ENCODE data around the gene LRRC27. TPM values are rescaled to one million over a fixed set of nuclear protein-coding genes. Genes with fewer than 3 reads are reported as not detected.
"Not testable (repeated sequence)": the region's sequence is repeated elsewhere in the genome, so short reads cannot be mapped to it uniquely, and the experiment has no call there.

The LRRC27 gene
- total and polyA plus RNA-seq, 7 experiments from 2014 or later: 1.8 to 10.8 (median 6.0) TPM

DNA sequence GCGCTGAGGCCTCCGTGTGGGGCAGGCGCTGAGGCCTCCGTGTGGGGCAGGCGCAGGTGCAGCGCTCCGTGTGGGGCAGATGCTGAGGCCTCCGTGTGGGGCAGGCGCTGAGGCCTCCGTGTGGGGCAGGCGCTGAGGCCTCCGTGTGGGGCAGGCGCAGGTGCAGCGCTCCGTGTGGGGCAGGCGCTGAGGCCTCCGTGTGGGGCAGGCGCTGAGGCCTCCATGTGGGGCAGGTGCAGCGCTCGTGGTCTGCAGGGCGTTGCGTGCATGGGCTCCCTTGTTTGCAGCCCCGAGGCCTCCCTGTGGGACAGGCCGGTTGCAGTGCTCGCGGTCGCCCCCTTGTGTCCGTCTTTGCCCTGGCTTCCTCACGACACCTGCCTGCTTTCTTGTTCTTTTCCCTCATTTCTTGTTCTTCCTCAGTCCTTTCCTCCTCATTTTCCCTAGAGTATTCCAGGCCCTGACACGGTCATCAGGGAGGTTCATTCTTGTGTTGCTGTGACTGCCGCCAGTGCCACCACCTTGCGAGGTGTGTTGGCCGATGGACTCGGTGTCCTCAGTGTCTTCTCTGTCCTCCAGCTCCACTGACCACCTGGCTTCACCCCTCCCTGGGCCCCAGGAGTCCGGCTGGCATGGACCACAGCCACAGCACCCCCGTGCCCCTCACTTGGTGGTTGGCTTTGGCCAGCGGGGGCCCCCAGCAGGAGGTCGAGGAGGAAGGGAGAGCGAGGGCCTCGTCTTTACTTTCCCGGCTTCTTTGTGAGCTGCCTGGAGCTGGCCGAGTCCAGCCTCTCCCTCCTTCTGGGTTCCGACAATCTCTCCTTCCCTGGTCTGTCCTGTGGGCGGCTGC lies 20.7 kb downstream of the LRRC27 start:
- not testable (repeated sequence) for H3K4me1 Mint-ChIP-seq; H3K36me3 ChIP-seq (ENCODE audit: control insufficient read depth in 2 of 3, insufficient read depth in 3 of 3, low read length in 3 of 3); H3K4me3 ChIP-seq (ENCODE audit: low read length); H3K27me3 ChIP-seq (ENCODE audit: control insufficient read depth in 2 of 2, insufficient read depth in 2 of 2, low read length in 2 of 2); H3K27me3 Mint-ChIP-seq; H3K4me1 ChIP-seq (ENCODE audit: control insufficient read depth in 2 of 2, insufficient read depth in 2 of 2, low read length in 2 of 2); H3K27ac ChIP-seq (ENCODE audit: low read depth, low read length); H3K9me3 Mint-ChIP-seq; H3K36me3 Mint-ChIP-seq; H3K9me3 ChIP-seq (ENCODE audit: control insufficient read depth in 2 of 3, low read length in 3 of 3)
- DNase-seq (peak; percentile 43 to 82 (median 67)), ATAC-seq (peak; percentile 86)
- POLR2A ChIA-PET: interaction anchor here (0.8 kb wide), 1 partner anchor 151 kb away, joined by 4 read pairs; no protein-coding TSS in a partner anchor
- CTCF ChIA-PET: interaction anchor here (1.0 to 1.1 kb wide), 2 partner anchors 128 to 130 kb away, joined by 4 to 6 read pairs; no protein-coding TSS in a partner anchor
- H3K4me3 Mint-ChIP-seq: peak overlapping the region in 1 of 10 donors; percentile 50
- H3K27ac Mint-ChIP-seq: peak overlapping the region in 3 of 9 donors; percentile 59 to 83 (median 70)
- intact Hi-C loops (cut with micrococcal nuclease): loop anchor here (1.0 kb wide), 2 partner anchors 44 to 129 kb away; no protein-coding TSS in a partner anchor

DNA sequence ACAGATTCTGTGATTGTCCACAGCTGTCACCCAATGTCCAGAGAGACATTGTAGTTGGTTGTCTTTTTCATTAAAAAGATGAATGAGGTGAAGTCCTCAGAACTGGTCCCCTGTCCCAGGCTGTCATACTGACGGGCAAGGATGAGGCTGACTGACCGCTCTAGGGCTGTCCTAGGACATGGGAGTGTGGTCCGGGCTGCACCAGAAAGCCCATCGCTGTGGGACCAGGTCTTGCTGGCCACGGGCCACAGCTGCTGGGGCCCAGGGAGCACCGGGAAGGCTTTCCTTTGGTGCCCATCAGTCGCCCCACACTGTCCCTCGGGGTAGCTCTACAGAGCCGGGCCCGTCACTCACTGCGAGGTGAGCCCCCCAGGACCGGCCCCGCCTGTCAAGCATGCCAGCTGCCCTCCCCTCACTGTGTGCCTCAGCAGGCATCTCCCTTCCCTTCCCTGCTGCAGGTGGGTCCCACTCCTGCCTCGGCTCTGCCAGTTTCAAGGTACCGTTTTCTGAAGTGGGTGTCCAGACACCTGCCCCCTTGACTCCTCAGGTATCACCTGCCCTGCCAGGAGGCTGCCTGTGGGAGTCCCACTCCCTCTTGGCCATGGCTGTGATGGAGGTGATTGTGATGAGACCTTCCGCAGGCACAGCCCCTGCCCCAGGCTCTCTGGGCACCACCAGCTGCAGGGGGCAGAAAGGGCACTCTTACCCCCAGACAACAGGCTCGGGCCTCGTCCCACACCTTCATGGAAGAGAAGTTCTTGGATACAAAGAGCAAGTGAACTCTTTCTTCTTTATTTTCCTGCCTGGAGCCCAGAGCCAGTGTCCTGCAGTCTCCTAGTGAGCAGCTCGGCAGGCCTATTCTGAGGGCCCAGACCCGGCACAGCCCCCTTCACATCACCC lies 21.7 kb downstream of the LRRC27 start:
- Mint-ChIP-seq H3K36me3 (no peaks in the 10 kb centered on the region), H3K27ac (peak overlapping the region in 1 of 9 donors; percentile 59), H3K27me3 (no peaks in the 10 kb centered on the region), H3K9me3 (peaks cover 0 to 2% (median 0%) of the 10 kb centered on the region in 11 donors), H3K4me1 (peaks cover 0 to 9% (median 5%) of the 10 kb centered on the region in 7 donors), H3K4me3 (no peak overlapping the region)
- ChIA-PET CTCF (interaction anchor here (0.9 to 1.1 kb wide), 3 partner anchors 9 to 131 kb away, joined by 3 to 6 read pairs (median 4); no protein-coding TSS in a partner anchor), POLR2A (interaction anchor here (0.8 kb wide), 1 partner anchor 150 kb away, joined by 4 read pairs; no protein-coding TSS in a partner anchor)
- ATAC-seq (no peak), DNase-seq (no peak)
- no peak overlapping the region for H3K27ac ChIP-seq (ENCODE audit: low read depth, low read length)
- intact Hi-C loops (cut with micrococcal nuclease): no loop called here
- H3K9me3 ChIP-seq (ENCODE audit: control insufficient read depth in 2 of 3, low read length in 3 of 3): no peaks in the 10 kb centered on the region
- H3K36me3 ChIP-seq (ENCODE audit: control insufficient read depth in 2 of 3, insufficient read depth in 3 of 3, low read length in 3 of 3): no peaks in the 10 kb centered on the region
- no peaks in the 10 kb centered on the region for H3K27me3 ChIP-seq (ENCODE audit: control insufficient read depth in 2 of 2, insufficient read depth in 2 of 2, low read length in 2 of 2)
- H3K4me3 ChIP-seq (ENCODE audit: low read length): no peak overlapping the region
- H3K4me1 ChIP-seq (ENCODE audit: control insufficient read depth in 2 of 2, insufficient read depth in 2 of 2, low read length in 2 of 2): no peaks in the 10 kb centered on the region

DNA sequence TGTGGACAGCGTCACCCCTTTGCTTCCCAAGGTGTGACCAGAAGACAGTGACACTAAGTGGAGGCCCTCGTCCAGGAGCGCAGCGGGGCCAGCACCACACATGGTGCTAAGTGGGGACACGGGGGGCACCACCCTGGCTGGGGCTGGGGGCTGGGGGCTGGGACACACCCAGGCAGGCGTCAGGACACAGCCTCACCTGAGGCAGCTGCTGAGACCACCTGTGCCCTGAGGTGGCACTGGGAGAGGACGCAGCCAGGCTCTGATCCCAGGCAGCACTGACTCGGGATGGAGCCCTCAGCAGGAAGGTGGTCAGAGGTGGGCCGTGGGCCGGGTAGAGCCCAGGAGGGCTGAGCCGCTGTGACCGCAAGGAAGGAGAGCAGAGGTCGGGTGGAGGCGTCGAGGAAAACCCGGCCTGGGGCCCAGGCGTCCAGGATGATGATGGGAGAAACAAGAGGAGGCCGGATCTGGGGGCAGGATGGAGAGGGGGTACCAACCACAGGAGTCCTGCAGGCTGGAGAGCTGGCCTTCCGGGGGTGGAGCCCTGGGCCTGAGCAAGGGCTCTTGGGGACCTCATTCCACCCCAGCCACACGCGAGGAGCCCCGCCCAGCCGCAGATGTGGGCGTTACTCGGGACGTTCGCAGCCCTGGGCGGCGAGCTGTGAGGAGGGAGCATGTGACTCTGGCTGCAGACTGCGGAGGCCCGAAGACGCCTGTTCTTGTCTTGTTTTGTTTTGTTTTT lies 22.5 kb downstream of the LRRC27 start:
- intact Hi-C loops (cut with micrococcal nuclease): no loop called here

DNA sequence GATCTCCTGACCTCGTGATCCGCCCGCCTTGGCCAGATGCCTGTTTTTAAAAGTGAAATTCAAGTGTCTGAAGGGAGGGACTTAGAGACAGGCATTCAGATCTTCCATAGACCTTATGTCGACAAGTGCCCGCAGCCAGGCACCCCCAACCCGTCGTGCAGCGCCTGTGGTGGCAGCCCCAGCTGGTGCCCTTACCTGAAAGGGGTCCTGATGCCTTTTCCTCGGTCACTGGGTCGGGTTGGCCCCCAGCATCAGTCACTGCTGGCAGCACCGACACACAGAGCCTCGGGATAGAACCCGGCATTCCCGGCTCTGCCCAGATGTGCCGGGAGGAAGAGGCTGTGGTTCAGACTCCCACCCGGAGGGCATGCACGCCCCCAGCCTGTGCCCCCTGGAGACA lies 23.3 kb downstream of the LRRC27 start:
- H3K36me3 Mint-ChIP-seq: no peaks in the 10 kb centered on the region
- ChIA-PET CTCF (no interaction called here), POLR2A (no interaction called here)
- Histone ChIP-seq H3K4me3 (ENCODE audit: low read length) (no peak overlapping the region), H3K27ac (ENCODE audit: low read depth, low read length) (no peak overlapping the region), H3K27me3 (ENCODE audit: control insufficient read depth in 2 of 2, insufficient read depth in 2 of 2, low read length in 2 of 2) (no peaks in the 10 kb centered on the region), H3K4me1 (ENCODE audit: control insufficient read depth in 2 of 2, insufficient read depth in 2 of 2, low read length in 2 of 2) (no peaks in the 10 kb centered on the region), H3K9me3 (ENCODE audit: control insufficient read depth in 2 of 3, low read length in 3 of 3) (no peaks in the 10 kb centered on the region), H3K36me3 (ENCODE audit: control insufficient read depth in 2 of 3, insufficient read depth in 3 of 3, low read length in 3 of 3) (no peaks in the 10 kb centered on the region)
- H3K27me3 Mint-ChIP-seq: no peaks in the 10 kb centered on the region
- DNase-seq: no peak
- ATAC-seq: no peak
- no peak overlapping the region for H3K27ac Mint-ChIP-seq
- H3K4me1 Mint-ChIP-seq: peaks cover 0 to 9% (median 5%) of the 10 kb centered on the region in 7 donors
- intact Hi-C loops (cut with micrococcal nuclease): no loop called here
- H3K4me3 Mint-ChIP-seq: no peak overlapping the region
- H3K9me3 Mint-ChIP-seq: peaks cover 0 to 2% (median 0%) of the 10 kb centered on the region in 11 donors

More for the DNA sequence above, 22.5 kb downstream of the LRRC27 start:
- Mint-ChIP-seq H3K36me3 (no peaks in the 10 kb centered on the region), H3K9me3 (peaks cover 0 to 2% (median 0%) of the 10 kb centered on the region in 11 donors), H3K4me1 (peaks cover 0 to 9% (median 5%) of the 10 kb centered on the region in 7 donors), H3K4me3 (no peak overlapping the region), H3K27me3 (no peaks in the 10 kb centered on the region), H3K27ac (no peak overlapping the region)
- Histone ChIP-seq H3K36me3 (ENCODE audit: control insufficient read depth in 2 of 3, insufficient read depth in 3 of 3, low read length in 3 of 3) (no peaks in the 10 kb centered on the region), H3K4me3 (ENCODE audit: low read length) (no peak overlapping the region), H3K27me3 (ENCODE audit: control insufficient read depth in 2 of 2, insufficient read depth in 2 of 2, low read length in 2 of 2) (no peaks in the 10 kb centered on the region), H3K27ac (ENCODE audit: low read depth, low read length) (no peak overlapping the region), H3K4me1 (ENCODE audit: control insufficient read depth in 2 of 2, insufficient read depth in 2 of 2, low read length in 2 of 2) (no peaks in the 10 kb centered on the region), H3K9me3 (ENCODE audit: control insufficient read depth in 2 of 3, low read length in 3 of 3) (no peaks in the 10 kb centered on the region)
- ChIA-PET CTCF (no interaction called here), POLR2A (no interaction called here)
- DNase-seq: no peak
- no peak for ATAC-seq

- H3K36me3 ChIP-seq (ENCODE audit: control insufficient read depth in 2 of 3, insufficient read depth in 3 of 3, low read length in 3 of 3): no peaks in the 10 kb centered on the region
- POLR2A ChIA-PET: no interaction called here
- no peak overlapping the region for H3K4me3 ChIP-seq (ENCODE audit: low read length)
- Mint-ChIP-seq H3K27ac (no peak overlapping the region), H3K27me3 (no peaks in the 10 kb centered on the region), H3K4me3 (no peak overlapping the region), H3K9me3 (peaks cover 0 to 2% (median 0%) of the 10 kb centered on the region in 11 donors), H3K4me1 (peaks cover 0 to 9% (median 6%) of the 10 kb centered on the region in 7 donors), H3K36me3 (no peaks in the 10 kb centered on the region)
- no peak for ATAC-seq
- H3K27ac ChIP-seq (ENCODE audit: low read depth, low read length): no peak overlapping the region
- H3K9me3 ChIP-seq (ENCODE audit: control insufficient read depth in 2 of 3, low read length in 3 of 3): no peaks in the 10 kb centered on the region
- no peak for DNase-seq
- intact Hi-C loops (cut with micrococcal nuclease): no loop called here
- CTCF ChIA-PET: interaction anchor here (0.7 to 1.1 kb wide), 3 partner anchors 13 to 132 kb away, joined by 3 to 6 read pairs (median 3); no protein-coding TSS in a partner anchor
- no peaks in the 10 kb centered on the region for H3K4me1 ChIP-seq (ENCODE audit: control insufficient read depth in 2 of 2, insufficient read depth in 2 of 2, low read length in 2 of 2)
- no peaks in the 10 kb centered on the region for H3K27me3 ChIP-seq (ENCODE audit: control insufficient read depth in 2 of 2, insufficient read depth in 2 of 2, low read length in 2 of 2)
These were observed 23.8 kb downstream of the LRRC27 start for GRCh38 chr10:132355754-132356153.

DNA sequence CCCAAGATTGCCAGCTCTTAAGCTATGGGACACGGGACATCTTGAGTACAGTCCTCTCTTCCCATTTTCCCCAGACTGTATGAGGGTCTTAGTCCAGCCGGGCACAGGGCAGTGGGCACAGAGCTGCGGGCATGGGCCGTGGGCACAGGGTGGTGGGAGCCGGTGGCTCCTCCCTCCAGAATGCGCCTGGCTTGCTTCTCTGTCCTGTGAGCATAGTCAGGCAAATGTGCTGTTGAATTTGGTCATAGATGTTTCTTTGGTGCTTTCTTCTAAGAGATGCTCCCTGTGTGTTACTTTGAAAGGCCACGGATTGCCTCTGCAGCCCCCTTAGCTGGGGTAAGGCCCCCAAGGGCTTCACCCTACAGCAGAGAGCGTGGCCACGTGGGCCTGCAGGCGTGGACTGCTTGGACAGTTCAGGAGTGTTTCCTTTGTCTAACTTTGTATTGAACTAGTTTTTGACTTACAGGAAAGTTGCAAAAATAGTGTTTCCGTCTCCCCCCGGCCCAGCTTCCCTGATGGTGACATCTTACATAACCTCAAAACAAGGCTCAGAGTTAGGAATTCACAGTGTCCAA lies 24.7 kb downstream of the LRRC27 start:
- intact Hi-C loops (cut with micrococcal nuclease): no loop called here
- DNase-seq (no peak), ATAC-seq (no peak)
- H3K36me3 ChIP-seq (ENCODE audit: control insufficient read depth in 2 of 3, insufficient read depth in 3 of 3, low read length in 3 of 3): no peaks in the 10 kb centered on the region
- peaks cover 0 to 9% (median 4%) of the 10 kb centered on the region in 7 donors for H3K4me1 Mint-ChIP-seq
- H3K27me3 Mint-ChIP-seq: no peaks in the 10 kb centered on the region
- ChIA-PET CTCF (interaction anchor here (0.7 to 1.1 kb wide), 3 partner anchors 14 to 133 kb away, joined by 3 to 6 read pairs (median 3); no protein-coding TSS in a partner anchor), POLR2A (no interaction called here)
- H3K27ac Mint-ChIP-seq: peak overlapping the region in 1 of 9 donors; percentile 62
- H3K36me3 Mint-ChIP-seq: no peaks in the 10 kb centered on the region
- H3K4me3 ChIP-seq (ENCODE audit: low read length): no peak overlapping the region
- no peak overlapping the region for H3K4me3 Mint-ChIP-seq
- H3K9me3 Mint-ChIP-seq: peaks cover 0 to 2% (median 0%) of the 10 kb centered on the region in 11 donors
- no peak overlapping the region for H3K27ac ChIP-seq (ENCODE audit: low read depth, low read length)
- no peaks in the 10 kb centered on the region for H3K4me1 ChIP-seq (ENCODE audit: control insufficient read depth in 2 of 2, insufficient read depth in 2 of 2, low read length in 2 of 2)
- H3K9me3 ChIP-seq (ENCODE audit: control insufficient read depth in 2 of 3, low read length in 3 of 3): no peaks in the 10 kb centered on the region
- no peaks in the 10 kb centered on the region for H3K27me3 ChIP-seq (ENCODE audit: control insufficient read depth in 2 of 2, insufficient read depth in 2 of 2, low read length in 2 of 2)
